Activated CD8-positive, alpha-beta memory T cell treated with anti-CD3 and anti-CD28 coated beads for 1 hour (primary cell): ENCODE measurements around the gene SETD2.
"Not testable (repeated sequence)": the region's sequence is repeated elsewhere in the genome, so short reads cannot be mapped to it uniquely, and the experiment has no call there.

Experiments used
- DNase-seq, 2 donors: peaks; one replicate each; pipeline ENCODE4 v3.0.0-alpha.2; 2020; ENCODE audit warnings: low read depth in 1 of 2; ENCODE audit errors: extremely low read depth in 1 of 2

The SETD2 gene

GRCh38 chr3:47041114-47041513 lies 122.8 kb downstream of the SETD2 start:
- no peak for DNase-seq

GRCh38 chr3:47037302-47037701 lies 126.6 kb downstream of the SETD2 start:
- not testable (repeated sequence) for DNase-seq

- DNase-seq, result no peak
Measured at GRCh38 chr3:47036145-47036544, 127.8 kb downstream of the SETD2 start.

GRCh38 chr3:47035645-47036044 lies 128.3 kb downstream of the SETD2 start:
- DNase-seq, result no peak

GRCh38 chr3:47034868-47035489 lies 128.9 kb downstream of the SETD2 start:
- no peak for DNase-seq

GRCh38 chr3:47031041-47031440 lies 132.9 kb downstream of the SETD2 start:
- DNase-seq, result not testable (repeated sequence)

- no peak for DNase-seq
Measured at GRCh38 chr3:47028667-47029066, 135.2 kb downstream of the SETD2 start.

- no peak for DNase-seq
Measured at GRCh38 chr3:47028146-47028545, 135.8 kb downstream of the SETD2 start.

- not testable (repeated sequence) for DNase-seq
Measured at GRCh38 chr3:47026432-47026831, 137.5 kb downstream of the SETD2 start.

GRCh38 chr3:47024932-47025331 lies 139.0 kb downstream of the SETD2 start:
- no peak for DNase-seq

- DNase-seq, result no peak
Measured at GRCh38 chr3:47022641-47023071, 141.3 kb downstream of the SETD2 start.

- no peak for DNase-seq
Measured at GRCh38 chr3:47020311-47020710, 143.6 kb downstream of the SETD2 start.

GRCh38 chr3:47019201-47019600 lies 144.7 kb downstream of the SETD2 start:
- DNase-seq, result no peak

GRCh38 chr3:47018269-47018611 lies 145.7 kb downstream of the SETD2 start:
- DNase-seq, result no peak

GRCh38 chr3:47017504-47018268 lies 146.2 kb downstream of the SETD2 start:
- no peak for DNase-seq

- no peak for DNase-seq
Measured at GRCh38 chr3:47016934-47017435, 146.9 kb downstream of the SETD2 start.

- no peak for DNase-seq
Measured at GRCh38 chr3:47016086-47016933, 147.6 kb downstream of the SETD2 start.

GRCh38 chr3:47015151-47015550 lies 148.8 kb downstream of the SETD2 start:
- no peak for DNase-seq

- DNase-seq, result no peak
Measured at GRCh38 chr3:47014036-47014435, 149.9 kb downstream of the SETD2 start.

- no peak for DNase-seq
Measured at GRCh38 chr3:47013231-47013630, 150.7 kb downstream of the SETD2 start.
